Neural progenitor cell (in vitro differentiated cells): Measurements from ENCODE around the gene MAPK10.

Source experiments
- CTCF ChIP-seq: fragments of 200-600 bp; sonication (generic); IDR thresholded peaks from 2 replicates; pipeline ENCODE4 v1.5.1; 2017; ENCODE audit warnings: antibody characterized with exemption, mild to moderate bottlenecking
- EZH2 ChIP-seq: fragments of 200-600 bp; sonication (generic); IDR thresholded peaks from 2 replicates; pipeline ENCODE4 v1.6.1; 2017; ENCODE audit warnings: antibody characterized with exemption, mild to moderate bottlenecking, moderate library complexity

GRCh38 chr4:85995361-85995760 is 364.5 kb downstream of the MAPK10 start:
- TF ChIP-seq CTCF (no peak), EZH2 (no peak)
